ENCODE measurements around the gene UCK1. TPM values are rescaled to one million over a fixed set of nuclear protein-coding genes. Genes with fewer than 3 reads are reported as not detected.

UCK1 gene
- total and polyA plus RNA-seq, 2 experiments from 2014 or later: 22.6 to 31.3 TPM

DNA sequence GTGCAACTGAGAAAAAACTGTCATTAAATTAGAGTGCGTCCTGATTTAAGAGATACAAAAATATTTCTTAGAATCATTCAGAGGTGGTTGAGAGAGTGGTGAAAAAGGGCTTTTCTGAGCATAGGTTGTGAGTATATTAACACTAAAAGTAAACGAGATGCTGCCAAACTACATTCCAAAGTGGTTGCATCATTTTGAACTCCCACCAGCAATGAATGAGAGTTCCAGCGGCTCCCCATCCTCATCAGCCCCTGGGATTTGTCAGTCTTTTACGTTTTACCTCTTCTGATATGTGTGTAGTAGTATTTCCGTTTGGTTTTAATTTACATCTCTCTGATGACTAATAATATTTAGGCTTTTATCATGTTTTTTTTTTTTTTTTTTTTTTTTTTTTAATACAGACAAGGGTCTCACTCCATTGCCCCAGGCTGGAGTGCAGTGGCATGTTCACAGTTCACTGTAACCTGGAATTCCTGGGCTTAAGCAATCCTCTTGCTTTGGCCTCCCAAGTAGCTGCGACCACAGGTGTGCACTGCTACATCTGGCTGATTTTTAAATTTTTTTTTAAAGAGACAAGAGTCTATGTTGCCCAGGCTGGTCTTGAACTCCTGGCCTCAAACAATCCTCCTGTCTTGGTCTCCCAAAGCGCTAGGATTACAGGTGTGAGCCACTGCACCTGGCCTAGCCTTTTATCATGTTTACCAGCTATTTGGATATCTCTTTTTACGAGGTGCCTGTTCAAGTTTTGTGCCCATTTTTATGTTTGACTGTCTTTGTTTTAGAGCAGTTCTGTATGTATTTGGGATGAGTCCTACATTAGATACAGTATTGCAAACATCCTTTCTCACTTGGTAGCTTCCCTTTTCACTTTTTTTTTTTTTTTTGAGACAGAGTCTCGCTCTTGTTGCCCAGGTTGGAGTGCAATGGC is 31.2 kb upstream of the UCK1 start:
- no peak for TF ChIP-seq EZH2 (IDR thresholded peaks at IDR 0.05; ENCODE audit: insufficient read depth, poor library complexity, severe bottlenecking)
- TF ChIP-seq EZH2phosphoT487 (IDR thresholded peaks at IDR 0.05; ENCODE audit: insufficient read depth, low read depth): no peak
- in situ Hi-C loops (cut with MboI): no loop called here
- Histone ChIP-seq H3K36me3 (ENCODE audit: low read depth) (no peaks in the 10 kb centered on the region), H3K27me3 (replicated peaks; ENCODE audit: insufficient read depth) (no peaks in the 10 kb centered on the region), H3K9me2 (ENCODE audit: insufficient read depth) (no peaks in the 10 kb centered on the region), H3K9ac (no peak overlapping the region), H3K9me3 (ENCODE audit: low read depth) (no peaks in the 10 kb centered on the region), H2AFZ (no peak overlapping the region), H4K20me1 (ENCODE audit: insufficient read depth) (no peaks in the 10 kb centered on the region), H3K4me1 (ENCODE audit: insufficient read depth) (no peaks in the 10 kb centered on the region), H3F3A (ENCODE audit: insufficient read depth) (no peaks in the 10 kb centered on the region), H3K4me2 (ENCODE audit: unreplicated experiment) (no peak overlapping the region), H3K4me3 (no peak overlapping the region), H3K79me2 (ENCODE audit: insufficient read depth) (no peaks in the 10 kb centered on the region), H3K27ac (no peak overlapping the region)
- DNase-seq: no peak
- WGBS, 2 experiments (ENCODE audit: low coverage in 1 of 2, low lambda C conversion rate in 2 of 2, missing lambda C conversion rate in 2 of 2): 64 to 75% methylated on average over 8 to 9 of the region's 9 CpGs

DNA sequence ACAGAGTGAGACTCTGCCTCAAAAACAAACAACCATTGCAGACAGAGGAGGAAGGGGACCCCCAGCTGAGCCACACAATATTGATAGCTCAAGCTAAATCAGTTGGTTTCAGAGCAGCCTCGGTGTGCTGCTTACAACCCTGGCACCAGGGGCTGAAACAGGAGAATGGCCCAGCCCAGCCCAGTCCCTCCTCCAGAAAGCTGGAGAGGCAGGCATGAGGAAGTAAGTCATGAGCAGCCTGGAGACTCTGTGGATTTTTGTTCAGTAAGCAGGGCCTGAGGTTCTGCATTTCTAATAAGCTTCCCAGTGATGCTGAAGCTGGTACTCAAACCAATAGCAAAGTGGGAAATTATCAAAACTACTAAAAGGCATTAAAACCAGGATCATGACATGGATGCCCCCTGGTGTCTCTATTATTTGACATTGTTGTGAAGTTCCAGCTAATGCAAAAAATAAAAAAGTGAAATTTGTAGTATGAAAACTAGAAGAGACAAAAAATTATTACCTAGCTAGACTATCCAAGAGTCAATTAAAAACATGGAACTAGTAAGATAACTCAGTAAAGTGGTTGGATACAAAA is 28.4 kb upstream of the UCK1 start:
- Histone ChIP-seq H3K9ac (no peak overlapping the region), H3K4me3 (no peak overlapping the region), H3F3A (ENCODE audit: insufficient read depth) (no peaks in the 10 kb centered on the region), H2AFZ (no peak overlapping the region), H3K9me3 (ENCODE audit: low read depth) (no peaks in the 10 kb centered on the region), H4K20me1 (ENCODE audit: insufficient read depth) (no peaks in the 10 kb centered on the region), H3K9me2 (ENCODE audit: insufficient read depth) (no peaks in the 10 kb centered on the region), H3K27me3 (replicated peaks; ENCODE audit: insufficient read depth) (0 out of 2 replicates have a peak, but pooled peaks cover 6% of the 10 kb centered on the region), H3K79me2 (ENCODE audit: insufficient read depth) (no peaks in the 10 kb centered on the region), H3K4me2 (ENCODE audit: unreplicated experiment) (no peak overlapping the region), H3K27ac (no peak overlapping the region), H3K4me1 (ENCODE audit: insufficient read depth) (no peaks in the 10 kb centered on the region), H3K36me3 (ENCODE audit: low read depth) (no peaks in the 10 kb centered on the region)
- 100% methylated on average over 1 of the region's 1 CpG for WGBS, 2 experiments (ENCODE audit: low coverage in 1 of 2, low lambda C conversion rate in 2 of 2, missing lambda C conversion rate in 2 of 2)
- no peak for DNase-seq
- in situ Hi-C loops (cut with MboI): no loop called here
- TF ChIP-seq EZH2phosphoT487 (IDR thresholded peaks at IDR 0.05; ENCODE audit: insufficient read depth, low read depth) (no peak), EZH2 (IDR thresholded peaks at IDR 0.05; ENCODE audit: insufficient read depth, poor library complexity, severe bottlenecking) (no peak)

- H3K27me3 ChIP-seq (replicated peaks; ENCODE audit: insufficient read depth): 0 out of 2 replicates have a peak, but pooled peaks cover 6% of the 10 kb centered on the region
- no peaks in the 10 kb centered on the region for H3K79me2 ChIP-seq (ENCODE audit: insufficient read depth)
- no peak overlapping the region for H3K4me3 ChIP-seq
- H3K9ac ChIP-seq: no peak overlapping the region
- H2AFZ ChIP-seq: no peak overlapping the region
- no peak overlapping the region for H3K4me2 ChIP-seq (ENCODE audit: unreplicated experiment)
- DNase-seq: no peak
- H3F3A ChIP-seq (ENCODE audit: insufficient read depth): no peaks in the 10 kb centered on the region
- no peaks in the 10 kb centered on the region for H3K9me2 ChIP-seq (ENCODE audit: insufficient read depth)
- H4K20me1 ChIP-seq (ENCODE audit: insufficient read depth): no peaks in the 10 kb centered on the region
- H3K4me1 ChIP-seq (ENCODE audit: insufficient read depth): no peaks in the 10 kb centered on the region
- no peaks in the 10 kb centered on the region for H3K36me3 ChIP-seq (ENCODE audit: low read depth)
- TF ChIP-seq EZH2phosphoT487 (IDR thresholded peaks at IDR 0.05; ENCODE audit: insufficient read depth, low read depth): no peak
- no peak for TF ChIP-seq EZH2 (IDR thresholded peaks at IDR 0.05; ENCODE audit: insufficient read depth, poor library complexity, severe bottlenecking)
- no peak overlapping the region for H3K27ac ChIP-seq
- no peaks in the 10 kb centered on the region for H3K9me3 ChIP-seq (ENCODE audit: low read depth)
- 90 to 91% methylated on average over 23 to 25 of the region's 25 CpGs for WGBS, 2 experiments (ENCODE audit: low coverage in 1 of 2, low lambda C conversion rate in 2 of 2, missing lambda C conversion rate in 2 of 2)
- in situ Hi-C loops (cut with MboI): no loop called here
Measured at GRCh38 chr9:131557855-131558548, 26.9 kb upstream of the UCK1 start.

GRCh38 chr9:131555841-131556673 is 25.0 kb upstream of the UCK1 start:
- no peak overlapping the region for H3K4me2 ChIP-seq (ENCODE audit: unreplicated experiment)
- no peak overlapping the region for H3K9ac ChIP-seq
- no peaks in the 10 kb centered on the region for H3K9me3 ChIP-seq (ENCODE audit: low read depth)
- H3K36me3 ChIP-seq (ENCODE audit: low read depth): no peaks in the 10 kb centered on the region
- no peaks in the 10 kb centered on the region for H3K79me2 ChIP-seq (ENCODE audit: insufficient read depth)
- H3K27ac ChIP-seq: no peak overlapping the region
- 84 to 92% methylated on average over 15 of the region's 15 CpGs for WGBS, 2 experiments (ENCODE audit: low coverage in 1 of 2, low lambda C conversion rate in 2 of 2, missing lambda C conversion rate in 2 of 2)
- no peak overlapping the region for H3K4me3 ChIP-seq
- 0 out of 2 replicates have a peak, but pooled peaks cover 6% of the 10 kb centered on the region for H3K27me3 ChIP-seq (replicated peaks; ENCODE audit: insufficient read depth)
- no peaks in the 10 kb centered on the region for H4K20me1 ChIP-seq (ENCODE audit: insufficient read depth)
- TF ChIP-seq EZH2 (IDR thresholded peaks at IDR 0.05; ENCODE audit: insufficient read depth, poor library complexity, severe bottlenecking) (no peak), EZH2phosphoT487 (IDR thresholded peaks at IDR 0.05; ENCODE audit: insufficient read depth, low read depth) (no peak)
- no peaks in the 10 kb centered on the region for H3K9me2 ChIP-seq (ENCODE audit: insufficient read depth)
- DNase-seq: no peak
- in situ Hi-C loops (cut with MboI): no loop called here
- H3K4me1 ChIP-seq (ENCODE audit: insufficient read depth): no peaks in the 10 kb centered on the region
- no peak overlapping the region for H2AFZ ChIP-seq
- H3F3A ChIP-seq (ENCODE audit: insufficient read depth): no peaks in the 10 kb centered on the region
